ENCODE data around the gene IKZF3. TPM values are rescaled to one million over a fixed set of nuclear protein-coding genes. Genes with fewer than 3 reads are reported as not detected.
"Not testable (repeated sequence)": the region's sequence is repeated elsewhere in the genome, so short reads cannot be mapped to it uniquely, and the experiment has no call there.

IKZF3 gene
- total RNA-seq, 4 donors from 2014 or later, result 0.30 to 1.9 (median 1.0) TPM

- H3K4me3 ChIP-seq, result no peak overlapping the region
- H3K9me3 ChIP-seq, result no peaks in the 10 kb centered on the region
- H3K4me1 ChIP-seq, result peaks cover 0 to 25% (median 7%) of the 10 kb centered on the region in 4 donors
- DNase-seq (ENCODE audit: low spot score in 2 of 2), result no peak
- H3K27ac ChIP-seq, result no peak overlapping the region
- H3K27me3 ChIP-seq, result peaks cover 0 to 4% of the 10 kb centered on the region in 2 donors
- TF ChIP-seq POLR2A (IDR thresholded peaks at IDR 0.05) (no peak), EP300 (IDR thresholded peaks at IDR 0.05) (no peak)
- TF ChIP-seq, protein P1, sequence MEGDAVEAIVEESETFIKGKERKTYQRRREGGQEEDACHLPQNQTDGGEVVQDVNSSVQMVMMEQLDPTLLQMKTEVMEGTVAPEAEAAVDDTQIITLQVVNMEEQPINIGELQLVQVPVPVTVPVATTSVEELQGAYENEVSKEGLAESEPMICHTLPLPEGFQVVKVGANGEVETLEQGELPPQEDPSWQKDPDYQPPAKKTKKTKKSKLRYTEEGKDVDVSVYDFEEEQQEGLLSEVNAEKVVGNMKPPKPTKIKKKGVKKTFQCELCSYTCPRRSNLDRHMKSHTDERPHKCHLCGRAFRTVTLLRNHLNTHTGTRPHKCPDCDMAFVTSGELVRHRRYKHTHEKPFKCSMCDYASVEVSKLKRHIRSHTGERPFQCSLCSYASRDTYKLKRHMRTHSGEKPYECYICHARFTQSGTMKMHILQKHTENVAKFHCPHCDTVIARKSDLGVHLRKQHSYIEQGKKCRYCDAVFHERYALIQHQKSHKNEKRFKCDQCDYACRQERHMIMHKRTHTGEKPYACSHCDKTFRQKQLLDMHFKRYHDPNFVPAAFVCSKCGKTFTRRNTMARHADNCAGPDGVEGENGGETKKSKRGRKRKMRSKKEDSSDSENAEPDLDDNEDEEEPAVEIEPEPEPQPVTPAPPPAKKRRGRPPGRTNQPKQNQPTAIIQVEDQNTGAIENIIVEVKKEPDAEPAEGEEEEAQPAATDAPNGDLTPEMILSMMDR (IDR thresholded peaks at IDR 0.05), result no peak
- no peaks in the 10 kb centered on the region for H3K36me3 ChIP-seq
- 71 to 73% methylated on average over 13 of the region's 13 CpGs for WGBS, 2 donors
These were observed 111.8 kb downstream of the IKZF3 start for GRCh38 chr17:39752241-39752881.

DNA sequence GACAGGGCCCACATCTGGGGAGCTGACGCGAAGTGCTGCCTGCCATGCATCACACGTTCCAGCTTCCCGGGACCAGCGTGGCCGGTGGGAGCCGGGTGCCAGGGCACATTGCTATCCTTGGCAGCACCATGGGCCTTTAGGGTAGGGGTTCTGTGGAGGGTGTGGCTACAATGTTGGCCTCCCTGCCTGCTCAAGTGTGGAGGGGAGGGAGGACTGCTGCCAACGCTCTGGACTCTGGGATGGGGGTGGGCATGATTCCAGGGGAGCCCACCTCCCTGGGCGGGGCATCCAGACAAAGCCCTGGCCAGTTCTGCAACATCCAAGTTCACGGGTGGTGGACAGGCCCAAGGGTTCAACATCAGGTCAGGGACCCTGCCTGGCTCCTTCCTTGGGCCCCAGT lies 112.5 kb downstream of the IKZF3 start:
- 47 to 58% methylated on average over 4 to 10 of the region's 10 CpGs for WGBS, 2 donors
- no peaks in the 10 kb centered on the region for H3K9me3 ChIP-seq
- TF ChIP-seq POLR2A (IDR thresholded peaks at IDR 0.05) (no peak), EP300 (IDR thresholded peaks at IDR 0.05) (no peak)
- TF ChIP-seq, protein P1 (IDR thresholded peaks at IDR 0.05), result no peak
- no peak for DNase-seq (ENCODE audit: low spot score in 2 of 2)
- H3K4me1 ChIP-seq, result peaks cover 0 to 25% (median 7%) of the 10 kb centered on the region in 4 donors
- H3K27me3 ChIP-seq, result peaks cover 0 to 4% of the 10 kb centered on the region in 2 donors
- H3K36me3 ChIP-seq, result no peaks in the 10 kb centered on the region
- no peak overlapping the region for H3K4me3 ChIP-seq
- H3K27ac ChIP-seq, result no peak overlapping the region

- Histone ChIP-seq H3K4me1 (peaks cover 0 to 25% (median 7%) of the 10 kb centered on the region in 4 donors), H3K36me3 (no peaks in the 10 kb centered on the region), H3K9me3 (no peaks in the 10 kb centered on the region), H3K27me3 (peaks cover 0 to 4% of the 10 kb centered on the region in 2 donors), H3K4me3 (no peak overlapping the region), H3K27ac (no peak overlapping the region)
- 54 to 64% methylated on average over 4 to 5 of the region's 5 CpGs for WGBS, 2 donors
- DNase-seq (ENCODE audit: low spot score in 2 of 2), result no peak
- TF ChIP-seq EP300 (IDR thresholded peaks at IDR 0.05), result no peak
- TF ChIP-seq, protein P1 (IDR thresholded peaks at IDR 0.05), result no peak
- TF ChIP-seq POLR2A (IDR thresholded peaks at IDR 0.05), result no peak
These were observed 113.0 kb downstream of the IKZF3 start for GRCh38 chr17:39751016-39751543.

DNA sequence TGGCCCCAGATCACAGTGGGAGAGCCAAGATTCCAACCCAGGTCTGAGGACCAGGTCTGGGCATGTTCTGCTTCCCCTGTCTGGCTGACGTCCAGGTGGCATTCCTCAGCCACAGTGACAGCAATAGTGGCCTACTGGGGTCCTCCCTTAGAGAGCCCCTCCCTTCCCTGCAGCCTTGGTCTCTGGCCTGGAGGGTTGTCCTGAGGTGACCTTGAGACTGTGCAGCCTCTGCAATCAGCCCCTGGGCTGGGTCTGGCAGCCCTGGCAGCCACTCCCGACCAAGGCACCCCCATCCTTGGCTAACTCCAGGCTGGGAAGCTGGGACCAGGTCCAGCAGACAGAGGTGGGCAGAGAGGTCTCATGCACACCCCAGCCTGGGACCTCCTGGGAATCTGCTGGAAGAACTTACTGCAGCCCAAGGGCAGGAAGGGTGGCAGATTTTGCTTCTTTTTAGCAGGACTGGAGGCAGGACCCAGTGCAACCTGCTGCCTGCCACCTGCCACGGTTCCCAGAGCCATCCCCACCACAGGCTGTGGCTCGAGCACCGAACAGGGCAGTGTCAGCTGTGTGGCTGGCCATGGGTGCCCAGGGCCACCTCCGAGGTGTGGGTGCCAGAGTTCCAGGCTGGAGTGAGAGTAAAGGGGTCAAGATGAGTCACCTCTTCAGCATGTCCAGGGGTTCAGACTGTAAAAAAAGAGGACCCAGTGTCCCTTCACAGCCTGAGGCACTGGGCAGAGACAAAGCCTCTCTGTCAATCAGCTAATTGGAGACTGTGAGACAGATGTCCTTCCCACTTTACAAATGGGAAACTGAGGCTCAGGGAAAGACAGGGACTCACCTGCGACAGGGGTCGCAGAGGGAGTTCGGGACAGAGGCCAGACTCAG lies 113.7 kb downstream of the IKZF3 start:
- TF ChIP-seq EP300 (IDR thresholded peaks at IDR 0.05), result no peak
- TF ChIP-seq, protein P1 (IDR thresholded peaks at IDR 0.05), result no peak
- TF ChIP-seq POLR2A (IDR thresholded peaks at IDR 0.05), result no peak
- Histone ChIP-seq H3K4me1 (peaks cover 0 to 20% (median 6%) of the 10 kb centered on the region in 4 donors), H3K4me3 (no peak overlapping the region), H3K27ac (no peak overlapping the region), H3K36me3 (no peaks in the 10 kb centered on the region), H3K27me3 (peaks cover 0 to 4% of the 10 kb centered on the region in 2 donors), H3K9me3 (no peaks in the 10 kb centered on the region)
- DNase-seq (ENCODE audit: low spot score in 2 of 2), result no peak
- 64 to 65% methylated on average over 5 to 9 of the region's 9 CpGs for WGBS, 2 donors

GRCh38 chr17:39748444-39749034 lies 115.6 kb downstream of the IKZF3 start:
- not testable (repeated sequence) for H3K27ac ChIP-seq; H3K9me3 ChIP-seq; H3K4me1 ChIP-seq; DNase-seq (ENCODE audit: low spot score in 2 of 2); H3K4me3 ChIP-seq; H3K36me3 ChIP-seq
- WGBS, 2 donors, result 87 to 91% methylated on average over 8 of the region's 8 CpGs
- peaks cover 0 to 19% of the 10 kb centered on the region in 2 donors for H3K27me3 ChIP-seq
